Stomach (tissue), 4 donors: ENCODE data around the gene REPS2.

Experiments used
- CTCF ChIP-seq, 7 experiments: fragments of 450-650 bp in 4 of 7; fragments of 200-600 bp in 3 of 7; sonication (generic) in 3 of 7; IDR thresholded peaks; one replicate each; pipeline ENCODE4 v1.5.1; 2016 to 2019; ENCODE audit warnings: antibody characterized with exemption in 7 of 7, control low read depth in 2 of 7, mild to moderate bottlenecking in 1 of 7
- POLR2A ChIP-seq, 4 donors: fragments of 450-650 bp; IDR thresholded peaks; one replicate each; pipeline ENCODE4 v1.6.1; 2016; ENCODE audit warnings: antibody characterized with exemption in 4 of 4, control low read depth in 2 of 4, mild to moderate bottlenecking in 1 of 4, moderate library complexity in 1 of 4

GRCh38 chrX:17020356-17020755 lies 73.9 kb downstream of the REPS2 start:
- TF ChIP-seq POLR2A (IDR thresholded peaks at IDR 0.05) = no peak
- no peak for TF ChIP-seq CTCF (IDR thresholded peaks at IDR 0.05)
